Spleen (tissue), 11 donors: ENCODE data around the gene CRPPA. TPM values are rescaled to one million over a fixed set of nuclear protein-coding genes. Genes with fewer than 3 reads are reported as not detected.

Experiments used
- DNase-seq: peaks from one replicate; pipeline ENCODE4 v3.0.0-alpha.2; 2020
- H3K27ac ChIP-seq, 8 donors: fragments of 200-600 bp; sonication (generic) in 7 of 8; 1 replicate in 4 of 8; 2 replicates in 4 of 8; pipeline versions ENCODE4 v1.5.0 to v1.8.0; 2016 to 2021; ENCODE audit warnings: inconsistent platforms in 4 of 8, mild to moderate bottlenecking in 4 of 8, moderate library complexity in 1 of 8
- H3K27me3 ChIP-seq, 7 donors: fragments of 200-600 bp; sonication (generic) in 6 of 7; replicated peaks in 1 of 7; 1 replicate in 4 of 7; 2 replicates in 3 of 7; pipeline versions ENCODE4 v1.5.0 to v1.8.0; 2016 to 2021; ENCODE audit warnings: inconsistent platforms in 3 of 7, mild to moderate bottlenecking in 1 of 7
- H3K36me3 ChIP-seq, 6 donors: fragments of 200-600 bp; sonication (generic) in 5 of 6; 1 replicate in 4 of 6; 2 replicates in 2 of 6; pipeline versions ENCODE4 v1.5.0 to v1.8.0; 2016 to 2021; ENCODE audit warnings: inconsistent platforms in 2 of 6
- H3K4me1 ChIP-seq, 6 donors: fragments of 200-600 bp; sonication (generic) in 5 of 6; 1 replicate in 3 of 6; 2 replicates in 3 of 6; pipeline versions ENCODE4 v1.5.0 to v1.8.0; 2016 to 2021; ENCODE audit warnings: inconsistent platforms in 3 of 6
- H3K4me3 ChIP-seq, 8 donors: fragments of 200-600 bp; sonication (generic) in 7 of 8; 1 replicate in 4 of 8; 2 replicates in 4 of 8; pipeline versions ENCODE4 v1.5.0 to v1.8.0; 2016 to 2021; ENCODE audit warnings: inconsistent platforms in 4 of 8, mild to moderate bottlenecking in 4 of 8, moderate library complexity in 2 of 8
- H3K9me3 ChIP-seq, 8 donors: fragments of 200-600 bp; sonication (generic) in 7 of 8; 1 replicate in 4 of 8; 2 replicates in 4 of 8; pipeline versions ENCODE4 v1.5.0 to v1.8.0; 2016 to 2021; ENCODE audit warnings: inconsistent platforms in 4 of 8
- CTCF ChIP-seq, 11 experiments: fragments of 200-600 bp in 7 of 11; fragments of 450-650 bp in 4 of 11; sonication (generic) in 4 of 11; IDR thresholded peaks in 8 of 11; conservative IDR thresholded peaks in 3 of 11; 1 replicate in 7 of 11; 2 replicates in 4 of 11; pipeline versions ENCODE4 v1.4.0 to v1.8.0; 2016 to 2021; ENCODE audit warnings: antibody characterized with exemption in 11 of 11, inconsistent platforms in 4 of 11, mild to moderate bottlenecking in 1 of 11
- POLR2A ChIP-seq, 3 donors: fragments of 450-650 bp; IDR thresholded peaks; one replicate each; pipeline ENCODE4 v1.5.1; 2017; ENCODE audit warnings: antibody characterized with exemption in 3 of 3, mild to moderate bottlenecking in 1 of 3
- POLR2AphosphoS5 ChIP-seq, 3 donors: sonication (generic); formaldehyde crosslinking; IDR thresholded peaks; one replicate each; pipeline ENCODE4 v1.5.1; 2017; ENCODE audit warnings: antibody characterized with exemption in 3 of 3
- WGBS, 5 donors: extraction: QIAGEN DNeasy Blood & Tissue Kit in 3 of 5; methylation state at CpG; one replicate each; pipeline versions ENCODE4 v1.1.5 to v1.1.7; 2013 to 2018; 5-methylcytosine and 5-hydroxymethylcytosine counted together
- intact Hi-C: fragments of 100-400 bp; cut with DNase I; formaldehyde crosslinking; loops from one replicate; pipeline ENCODE4 v1.15.0; 2023; ENCODE audit warnings: low total_unique reads
- polyA plus RNA-seq, 3 donors: library from polyadenylated mRNA; stranded (reverse); fragments of 200-250 nt; gene quantifications; one replicate each; pipeline ENCODE4 v1.2.1, GENCODE V29; 2013
- total RNA-seq, 7 donors: library from RNA; depleted of rRNA in 3 of 7; stranded (reverse); fragments of >200 nt in 3 of 7; fragmentation: NEBNext Ultra II Directional in 4 of 7; extraction: Animal tissue kit (Norgen Biotek cat#: 25700) in 4 of 7; gene quantifications; one replicate each; pipeline versions ENCODE4 v1.1.0 to v1.2.1, GENCODE V29; 2016 to 2021
- donor health status: healthy with polysubstance abuse.
- donor health status: DM: no; HTN: no; CAD: no; lungs with moderate emphysema.
- donor health status: DM: no; HTN: no; CAD: no.
- donor health status: Bipolar disorder and iron deficiency.
- donor health status: healthy.
- donor health status: DM: no; HTN: no; CAD: no.
- donor health status: DM: yes; HTN: yes; CAD: no.

The CRPPA gene
- total and polyA plus RNA-seq, 10 donors, result 0.15 to 3.1 (median 0.84) TPM

DNA sequence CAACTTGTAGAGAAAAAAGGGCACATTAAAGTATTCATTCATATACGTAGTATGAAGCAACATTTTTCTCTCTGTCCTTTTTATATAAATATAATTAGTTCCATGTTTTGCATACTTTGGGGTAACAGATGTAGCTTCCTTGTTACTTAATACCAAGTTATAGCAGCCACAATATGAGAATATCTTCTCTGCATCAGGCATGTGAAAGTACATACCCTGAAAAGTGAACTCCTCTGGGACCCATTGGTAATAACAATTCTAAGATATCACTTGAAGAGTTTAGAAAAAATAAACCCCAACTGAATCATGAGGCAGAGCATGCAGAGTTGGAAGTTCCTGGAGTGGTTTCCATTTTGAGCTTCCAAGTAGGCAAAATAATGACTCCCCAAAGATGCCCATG is 2.4 kb upstream of the CRPPA start:
- Histone ChIP-seq H3K9me3 (no peaks in the 10 kb centered on the region), H3K36me3 (no peaks in the 10 kb centered on the region), H3K4me1 (peaks cover 3 to 22% (median 18%) of the 10 kb centered on the region in 6 donors), H3K27ac (no peak overlapping the region), H3K4me3 (no peak overlapping the region), H3K27me3 (no peaks in the 10 kb centered on the region)
- intact Hi-C loops, result no loop called here
- no peak for DNase-seq
- TF ChIP-seq CTCF (IDR thresholded peaks at IDR 0.05 in 8 of 11, conservative IDR thresholded peaks at IDR 0.05 in 3 of 11), result no peak
- no peak for TF ChIP-seq POLR2A (IDR thresholded peaks at IDR 0.05)
- TF ChIP-seq POLR2AphosphoS5 (IDR thresholded peaks at IDR 0.05), result no peak
- 28 to 91% (median 79%) methylated on average over 1 of the region's 1 CpG for WGBS, 5 donors

- no peak overlapping the region for H3K27ac ChIP-seq
- 89 to 91% (median 90%) methylated on average over 3 of the region's 3 CpGs for WGBS, 5 donors
These were observed 1.6 kb upstream of the CRPPA start for GRCh38 chr7:16422917-16423316.

DNA sequence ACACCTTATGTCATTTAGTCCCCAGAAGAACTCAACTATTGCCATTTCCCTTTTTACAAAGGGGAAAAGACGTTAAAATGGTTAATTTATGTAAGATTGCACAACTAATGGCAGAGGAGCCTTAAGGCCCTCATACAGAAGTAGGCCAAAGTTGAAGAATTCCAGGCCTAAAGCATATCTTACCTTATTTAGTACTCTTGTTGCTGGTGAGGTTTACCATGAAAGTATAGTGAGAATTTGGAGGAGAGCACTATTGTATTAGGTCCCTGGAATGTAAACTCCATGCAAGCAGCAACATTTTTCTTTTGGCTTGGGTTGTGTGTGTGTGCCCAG is 731 bp upstream of the CRPPA start:
- DNase-seq, result no peak
- H3K27ac ChIP-seq, result peak overlapping the region; percentile 77 to 97 (median 94)
- 36 to 55% (median 46%) methylated on average over 1 of the region's 1 CpG for WGBS, 5 donors
- peaks cover 3 to 22% (median 18%) of the 10 kb centered on the region in 6 donors for H3K4me1 ChIP-seq
- peak overlapping the region in 1 of 8 donors; percentile 86 for H3K4me3 ChIP-seq
- TF ChIP-seq POLR2AphosphoS5 (IDR thresholded peaks at IDR 0.05) (no peak), POLR2A (IDR thresholded peaks at IDR 0.05) (no peak), CTCF (IDR thresholded peaks at IDR 0.05 in 8 of 11, conservative IDR thresholded peaks at IDR 0.05 in 3 of 11) (no peak)
- no peaks in the 10 kb centered on the region for H3K9me3 ChIP-seq
- no peaks in the 10 kb centered on the region for H3K27me3 ChIP-seq
- H3K36me3 ChIP-seq, result no peaks in the 10 kb centered on the region
- intact Hi-C loops, result no loop called here

More at GRCh38 chr7:16422917-16423316, 1.6 kb upstream of the CRPPA start:
- intact Hi-C loops, result no loop called here
- no peak for TF ChIP-seq CTCF (IDR thresholded peaks at IDR 0.05 in 8 of 11, conservative IDR thresholded peaks at IDR 0.05 in 3 of 11)
- no peak for TF ChIP-seq POLR2AphosphoS5 (IDR thresholded peaks at IDR 0.05)
- TF ChIP-seq POLR2A (IDR thresholded peaks at IDR 0.05), result no peak
- Histone ChIP-seq H3K36me3 (no peaks in the 10 kb centered on the region), H3K4me3 (no peak overlapping the region), H3K4me1 (peaks cover 3 to 22% (median 18%) of the 10 kb centered on the region in 6 donors), H3K9me3 (no peaks in the 10 kb centered on the region), H3K27me3 (no peaks in the 10 kb centered on the region)
- DNase-seq, result no peak

- H3K27ac ChIP-seq, result peak overlapping the region; percentile 77 to 97 (median 94)
- WGBS, 5 donors, result 0 to 2% (median 1%) methylated on average over 22 to 56 of the region's 56 CpGs
- TF ChIP-seq POLR2AphosphoS5 (IDR thresholded peaks at IDR 0.05) (peak; percentile 84 to 95 (median 91)), CTCF (IDR thresholded peaks at IDR 0.05 in 8 of 11, conservative IDR thresholded peaks at IDR 0.05 in 3 of 11) (peak in 8 of 11 experiments; percentile 3 to 55 (median 42)), POLR2A (IDR thresholded peaks at IDR 0.05) (peak in 1 of 3 donors; percentile 58)
- H3K4me1 ChIP-seq, result peaks cover 3 to 22% (median 18%) of the 10 kb centered on the region in 6 donors
- no peaks in the 10 kb centered on the region for H3K9me3 ChIP-seq
- no peaks in the 10 kb centered on the region for H3K36me3 ChIP-seq
- no peaks in the 10 kb centered on the region for H3K27me3 ChIP-seq
- intact Hi-C loops, result no loop called here
- H3K4me3 ChIP-seq, result peak overlapping the region; percentile 51 to 86 (median 57)
- DNase-seq, result peak; percentile 93
These were observed 547 bp downstream of the CRPPA start for GRCh38 chr7:16420649-16421332.
